GM23338 (cell line): ENCODE results near the gene ACBD4. TPM values are rescaled to one million over a fixed set of nuclear protein-coding genes. Genes with fewer than 3 reads are reported as not detected.

Experiments
- ATAC-seq: fragments of 200-7000 bp; cut with Tn5 transposase; 3 replicates; pipeline ENCODE4 v1.9.1; 2020
- DNase-seq: peaks from one replicate; pipeline ENCODE4 v3.0.0-alpha.2; 2015; ENCODE audit warnings: low spot score
- H2AFZ ChIP-seq: fragments of 200-600 bp; sonication (generic); 2 replicates; pipeline ENCODE4 v1.8.0; 2016; ENCODE audit warnings: antibody characterized with exemption, mild to moderate bottlenecking, moderate library complexity
- H3F3A ChIP-seq: fragments of 200-600 bp; sonication (generic); replicated peaks from 2 replicates; pipeline ENCODE4 v1.8.0; 2017; ENCODE audit warnings: antibody characterized with exemption, mixed run types, low read depth
- H3K27ac ChIP-seq: fragments of 200-600 bp; sonication (generic); 2 replicates; pipeline ENCODE4 v1.6.1; 2016; ENCODE audit warnings: low read depth
- H3K27me3 ChIP-seq: fragments of 200-600 bp; sonication (generic); 2 replicates; pipeline ENCODE4 v1.8.0; 2016; ENCODE audit warnings: mild to moderate bottlenecking, mixed run types, moderate library complexity; ENCODE audit not compliant: insufficient read depth
- H3K36me3 ChIP-seq: fragments of 200-600 bp; sonication (generic); 2 replicates; pipeline ENCODE4 v1.8.0; 2016; ENCODE audit warnings: mild to moderate bottlenecking; ENCODE audit not compliant: insufficient read depth
- H3K4me1 ChIP-seq: fragments of 200-600 bp; sonication (generic); 2 replicates; pipeline ENCODE4 v1.8.0; 2016; ENCODE audit warnings: mild to moderate bottlenecking, moderate library complexity; ENCODE audit not compliant: insufficient read depth
- H3K4me2 ChIP-seq: fragments of 200-600 bp; sonication (generic); 2 replicates; pipeline ENCODE4 v1.7.1; 2017; ENCODE audit warnings: mixed run types
- H3K4me3 ChIP-seq: fragments of 200-600 bp; sonication (generic); 2 replicates; pipeline ENCODE4 v1.6.1; 2016; ENCODE audit warnings: mixed run types
- H3K79me2 ChIP-seq: fragments of 200-600 bp; sonication (generic); replicated peaks from 2 replicates; pipeline ENCODE4 v1.8.0; 2017; ENCODE audit warnings: mild to moderate bottlenecking; ENCODE audit not compliant: insufficient read depth
- H3K9me2 ChIP-seq: fragments of 200-600 bp; sonication (generic); 2 replicates; pipeline ENCODE4 v1.8.0; 2017; ENCODE audit not compliant: insufficient read depth
- H4K20me1 ChIP-seq: fragments of 200-600 bp; sonication (generic); replicated peaks from 2 replicates; pipeline ENCODE4 v1.8.0; 2017; ENCODE audit warnings: mild to moderate bottlenecking; ENCODE audit not compliant: insufficient read depth
- H3K27ac Mint-ChIP-seq: 2 replicates; pipeline ENCODE4 v1.8.0; 2020; ENCODE audit warnings: inconsistent platforms, mild to moderate bottlenecking, moderate library complexity, mixed read lengths
- H3K27me3 Mint-ChIP-seq: 3 replicates; pipeline ENCODE4 v1.8.0; 2022; ENCODE audit warnings: low read depth, mild to moderate bottlenecking, moderate library complexity, mixed read lengths, inconsistent platforms; ENCODE audit not compliant: insufficient read depth, poor library complexity
- H3K36me3 Mint-ChIP-seq: 3 replicates; pipeline ENCODE4 v1.8.0; 2021; ENCODE audit warnings: low read depth, mild to moderate bottlenecking, inconsistent platforms, moderate library complexity, mixed read lengths
- H3K4me1 Mint-ChIP-seq: 3 replicates; pipeline ENCODE4 v1.8.0; 2020; ENCODE audit warnings: mild to moderate bottlenecking, inconsistent platforms, mixed read lengths
- H3K4me3 Mint-ChIP-seq: 3 replicates; pipeline ENCODE4 v1.8.0; 2021; ENCODE audit warnings: moderate library complexity, mild to moderate bottlenecking, inconsistent platforms, mixed read lengths
- H3K9me3 Mint-ChIP-seq: 3 replicates; pipeline ENCODE4 v1.8.0; 2020; ENCODE audit warnings: moderate library complexity, mild to moderate bottlenecking, inconsistent platforms, mixed read lengths
- CREB1 ChIP-seq: fragments of 250-450 bp; sonication (Bioruptor Pico); IDR thresholded peaks from 2 replicates; pipeline ENCODE4 v1.5.0; 2020; ENCODE audit warnings: low read depth, mild to moderate bottlenecking, moderate library complexity
- CTCF ChIP-seq, 2 experiments: fragments of 200-600 bp in 1 of 2; sonication (generic) in 1 of 2; conservative IDR thresholded peaks; 2 replicates each; pipeline versions ENCODE4 v1.5.1 to v1.6.1; 2016 to 2017; ENCODE audit warnings: antibody characterized with exemption in 2 of 2, low read depth in 2 of 2, mild to moderate bottlenecking in 2 of 2, moderate library complexity in 1 of 2
- EZH2 ChIP-seq: fragments of 200-600 bp; sonication (generic); IDR thresholded peaks from one replicate; pipeline ENCODE4 v1.8.0; 2017; ENCODE audit warnings: antibody characterized with exemption, mild to moderate bottlenecking, low read depth; ENCODE audit not compliant: unreplicated experiment
- EZH2phosphoT487 ChIP-seq: fragments of 200-600 bp; sonication (generic); IDR thresholded peaks from one replicate; pipeline ENCODE4 v1.8.1; 2018; ENCODE audit warnings: antibody characterized with exemption; ENCODE audit not compliant: unreplicated experiment
- JUNB ChIP-seq: IDR thresholded peaks from one replicate; pipeline ENCODE4 v1.6.1; 2016; ENCODE audit warnings: antibody characterized with exemption; ENCODE audit not compliant: unreplicated experiment
- NANOG ChIP-seq: IDR thresholded peaks from 2 replicates; pipeline ENCODE4 v1.6.1; 2016; ENCODE audit warnings: antibody characterized with exemption, borderline replicate concordance
- POLR2AphosphoS5 ChIP-seq: IDR thresholded peaks from 2 replicates; pipeline ENCODE4 v1.6.1; 2016; ENCODE audit warnings: antibody characterized with exemption, low read depth
- STAT1 ChIP-seq: IDR thresholded peaks from one replicate; pipeline ENCODE4 v1.6.1; 2016; ENCODE audit warnings: antibody characterized with exemption; ENCODE audit not compliant: unreplicated experiment
- ZNF114 ChIP-seq: fragments of 250-450 bp; sonication (Bioruptor Pico); IDR thresholded peaks from 2 replicates; pipeline ENCODE4 v1.5.0; 2020; ENCODE audit warnings: mild to moderate bottlenecking, moderate library complexity
- ZNF331 ChIP-seq: fragments of 250-450 bp; sonication (Bioruptor Pico); IDR thresholded peaks from 2 replicates; pipeline ENCODE4 v1.5.0; 2020; ENCODE audit warnings: low read depth, mild to moderate bottlenecking, moderate library complexity
- polyA plus RNA-seq: library from polyadenylated mRNA; unstranded; fragments of >200 nt; fragmentation: Nextera tagmentation; extraction: Ambion mirVana; gene quantifications from 2 replicates; pipeline ENCODE4 v1.2.1, GENCODE V29; 2016
- total RNA-seq: library from RNA; depleted of rRNA; stranded (reverse); fragments of >200 nt; shearing (Covaris generic); gene quantifications from 2 replicates; pipeline ENCODE4 v1.2.3, GENCODE V29; 2014
- TF ChIP-seq, protein P1 (sequence below): IDR thresholded peaks from 2 replicates; pipeline ENCODE4 v1.6.1; 2016; ENCODE audit warnings: antibody characterized with exemption
- TF ChIP-seq, protein P2 (sequence below): IDR thresholded peaks from one replicate; pipeline ENCODE4 v1.6.1; 2018; ENCODE audit warnings: antibody characterized with exemption; ENCODE audit not compliant: unreplicated experiment
- TF ChIP-seq, protein P3 (sequence below): fragments of 250-450 bp; sonication (Bioruptor Pico); IDR thresholded peaks from 2 replicates; pipeline ENCODE4 v1.5.0; 2020; ENCODE audit warnings: mild to moderate bottlenecking, moderate library complexity

Gene ACBD4
- total and polyA plus RNA-seq, 2 experiments from 2014 or later, result 4.5 to 6.7 TPM

GRCh38 chr17:45106096-45106495 is 29.4 kb upstream of the ACBD4 start:
- Mint-ChIP-seq H3K4me1 (0 out of 3 replicates have a peak, but pooled peaks cover 2% of the 10 kb centered on the region), H3K27ac (no peak overlapping the region), H3K9me3 (no peaks in the 10 kb centered on the region; the same call in 2 of the 3 replicates), H3K4me3 (no peak overlapping the region), H3K27me3 (peaks cover 13% of the 10 kb centered on the region), H3K36me3 (peaks cover 72% of the 10 kb centered on the region)
- Histone ChIP-seq H4K20me1 (peaks cover 9% of the 10 kb centered on the region), H3K79me2 (no peaks in the 10 kb centered on the region), H3K36me3 (peaks cover 34% of the 10 kb centered on the region), H3K27me3 (no peaks in the 10 kb centered on the region), H3K4me3 (no peak overlapping the region), H2AFZ (no peak overlapping the region), H3K27ac (no peak overlapping the region), H3K9me2 (no peaks in the 10 kb centered on the region), H3K4me2 (no peak overlapping the region), H3K4me1 (no peaks in the 10 kb centered on the region), H3F3A (peaks cover 2% of the 10 kb centered on the region; the same call in 1 of the 2 replicates)
- DNase-seq (no peak), ATAC-seq (no peak)
- TF ChIP-seq, protein P1, sequence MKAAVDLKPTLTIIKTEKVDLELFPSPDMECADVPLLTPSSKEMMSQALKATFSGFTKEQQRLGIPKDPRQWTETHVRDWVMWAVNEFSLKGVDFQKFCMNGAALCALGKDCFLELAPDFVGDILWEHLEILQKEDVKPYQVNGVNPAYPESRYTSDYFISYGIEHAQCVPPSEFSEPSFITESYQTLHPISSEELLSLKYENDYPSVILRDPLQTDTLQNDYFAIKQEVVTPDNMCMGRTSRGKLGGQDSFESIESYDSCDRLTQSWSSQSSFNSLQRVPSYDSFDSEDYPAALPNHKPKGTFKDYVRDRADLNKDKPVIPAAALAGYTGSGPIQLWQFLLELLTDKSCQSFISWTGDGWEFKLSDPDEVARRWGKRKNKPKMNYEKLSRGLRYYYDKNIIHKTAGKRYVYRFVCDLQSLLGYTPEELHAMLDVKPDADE, result no peak
- TF ChIP-seq EZH2phosphoT487 (no peak), JUNB (no peak), CREB1 (CRISPR knock-in tag) (no peak), STAT1 (no peak), POLR2AphosphoS5 (no peak), ZNF331 (CRISPR knock-in tag) (no peak), ZNF114 (CRISPR knock-in tag) (no peak), NANOG (no peak), EZH2 (no peak), CTCF (conservative IDR thresholded peaks at IDR 0.05; ENCODE audit: low read depth in 2 of 2) (no peak)
- TF ChIP-seq, protein P2, sequence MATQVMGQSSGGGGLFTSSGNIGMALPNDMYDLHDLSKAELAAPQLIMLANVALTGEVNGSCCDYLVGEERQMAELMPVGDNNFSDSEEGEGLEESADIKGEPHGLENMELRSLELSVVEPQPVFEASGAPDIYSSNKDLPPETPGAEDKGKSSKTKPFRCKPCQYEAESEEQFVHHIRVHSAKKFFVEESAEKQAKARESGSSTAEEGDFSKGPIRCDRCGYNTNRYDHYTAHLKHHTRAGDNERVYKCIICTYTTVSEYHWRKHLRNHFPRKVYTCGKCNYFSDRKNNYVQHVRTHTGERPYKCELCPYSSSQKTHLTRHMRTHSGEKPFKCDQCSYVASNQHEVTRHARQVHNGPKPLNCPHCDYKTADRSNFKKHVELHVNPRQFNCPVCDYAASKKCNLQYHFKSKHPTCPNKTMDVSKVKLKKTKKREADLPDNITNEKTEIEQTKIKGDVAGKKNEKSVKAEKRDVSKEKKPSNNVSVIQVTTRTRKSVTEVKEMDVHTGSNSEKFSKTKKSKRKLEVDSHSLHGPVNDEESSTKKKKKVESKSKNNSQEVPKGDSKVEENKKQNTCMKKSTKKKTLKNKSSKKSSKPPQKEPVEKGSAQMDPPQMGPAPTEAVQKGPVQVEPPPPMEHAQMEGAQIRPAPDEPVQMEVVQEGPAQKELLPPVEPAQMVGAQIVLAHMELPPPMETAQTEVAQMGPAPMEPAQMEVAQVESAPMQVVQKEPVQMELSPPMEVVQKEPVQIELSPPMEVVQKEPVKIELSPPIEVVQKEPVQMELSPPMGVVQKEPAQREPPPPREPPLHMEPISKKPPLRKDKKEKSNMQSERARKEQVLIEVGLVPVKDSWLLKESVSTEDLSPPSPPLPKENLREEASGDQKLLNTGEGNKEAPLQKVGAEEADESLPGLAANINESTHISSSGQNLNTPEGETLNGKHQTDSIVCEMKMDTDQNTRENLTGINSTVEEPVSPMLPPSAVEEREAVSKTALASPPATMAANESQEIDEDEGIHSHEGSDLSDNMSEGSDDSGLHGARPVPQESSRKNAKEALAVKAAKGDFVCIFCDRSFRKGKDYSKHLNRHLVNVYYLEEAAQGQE, result no peak
- TF ChIP-seq, protein P3, sequence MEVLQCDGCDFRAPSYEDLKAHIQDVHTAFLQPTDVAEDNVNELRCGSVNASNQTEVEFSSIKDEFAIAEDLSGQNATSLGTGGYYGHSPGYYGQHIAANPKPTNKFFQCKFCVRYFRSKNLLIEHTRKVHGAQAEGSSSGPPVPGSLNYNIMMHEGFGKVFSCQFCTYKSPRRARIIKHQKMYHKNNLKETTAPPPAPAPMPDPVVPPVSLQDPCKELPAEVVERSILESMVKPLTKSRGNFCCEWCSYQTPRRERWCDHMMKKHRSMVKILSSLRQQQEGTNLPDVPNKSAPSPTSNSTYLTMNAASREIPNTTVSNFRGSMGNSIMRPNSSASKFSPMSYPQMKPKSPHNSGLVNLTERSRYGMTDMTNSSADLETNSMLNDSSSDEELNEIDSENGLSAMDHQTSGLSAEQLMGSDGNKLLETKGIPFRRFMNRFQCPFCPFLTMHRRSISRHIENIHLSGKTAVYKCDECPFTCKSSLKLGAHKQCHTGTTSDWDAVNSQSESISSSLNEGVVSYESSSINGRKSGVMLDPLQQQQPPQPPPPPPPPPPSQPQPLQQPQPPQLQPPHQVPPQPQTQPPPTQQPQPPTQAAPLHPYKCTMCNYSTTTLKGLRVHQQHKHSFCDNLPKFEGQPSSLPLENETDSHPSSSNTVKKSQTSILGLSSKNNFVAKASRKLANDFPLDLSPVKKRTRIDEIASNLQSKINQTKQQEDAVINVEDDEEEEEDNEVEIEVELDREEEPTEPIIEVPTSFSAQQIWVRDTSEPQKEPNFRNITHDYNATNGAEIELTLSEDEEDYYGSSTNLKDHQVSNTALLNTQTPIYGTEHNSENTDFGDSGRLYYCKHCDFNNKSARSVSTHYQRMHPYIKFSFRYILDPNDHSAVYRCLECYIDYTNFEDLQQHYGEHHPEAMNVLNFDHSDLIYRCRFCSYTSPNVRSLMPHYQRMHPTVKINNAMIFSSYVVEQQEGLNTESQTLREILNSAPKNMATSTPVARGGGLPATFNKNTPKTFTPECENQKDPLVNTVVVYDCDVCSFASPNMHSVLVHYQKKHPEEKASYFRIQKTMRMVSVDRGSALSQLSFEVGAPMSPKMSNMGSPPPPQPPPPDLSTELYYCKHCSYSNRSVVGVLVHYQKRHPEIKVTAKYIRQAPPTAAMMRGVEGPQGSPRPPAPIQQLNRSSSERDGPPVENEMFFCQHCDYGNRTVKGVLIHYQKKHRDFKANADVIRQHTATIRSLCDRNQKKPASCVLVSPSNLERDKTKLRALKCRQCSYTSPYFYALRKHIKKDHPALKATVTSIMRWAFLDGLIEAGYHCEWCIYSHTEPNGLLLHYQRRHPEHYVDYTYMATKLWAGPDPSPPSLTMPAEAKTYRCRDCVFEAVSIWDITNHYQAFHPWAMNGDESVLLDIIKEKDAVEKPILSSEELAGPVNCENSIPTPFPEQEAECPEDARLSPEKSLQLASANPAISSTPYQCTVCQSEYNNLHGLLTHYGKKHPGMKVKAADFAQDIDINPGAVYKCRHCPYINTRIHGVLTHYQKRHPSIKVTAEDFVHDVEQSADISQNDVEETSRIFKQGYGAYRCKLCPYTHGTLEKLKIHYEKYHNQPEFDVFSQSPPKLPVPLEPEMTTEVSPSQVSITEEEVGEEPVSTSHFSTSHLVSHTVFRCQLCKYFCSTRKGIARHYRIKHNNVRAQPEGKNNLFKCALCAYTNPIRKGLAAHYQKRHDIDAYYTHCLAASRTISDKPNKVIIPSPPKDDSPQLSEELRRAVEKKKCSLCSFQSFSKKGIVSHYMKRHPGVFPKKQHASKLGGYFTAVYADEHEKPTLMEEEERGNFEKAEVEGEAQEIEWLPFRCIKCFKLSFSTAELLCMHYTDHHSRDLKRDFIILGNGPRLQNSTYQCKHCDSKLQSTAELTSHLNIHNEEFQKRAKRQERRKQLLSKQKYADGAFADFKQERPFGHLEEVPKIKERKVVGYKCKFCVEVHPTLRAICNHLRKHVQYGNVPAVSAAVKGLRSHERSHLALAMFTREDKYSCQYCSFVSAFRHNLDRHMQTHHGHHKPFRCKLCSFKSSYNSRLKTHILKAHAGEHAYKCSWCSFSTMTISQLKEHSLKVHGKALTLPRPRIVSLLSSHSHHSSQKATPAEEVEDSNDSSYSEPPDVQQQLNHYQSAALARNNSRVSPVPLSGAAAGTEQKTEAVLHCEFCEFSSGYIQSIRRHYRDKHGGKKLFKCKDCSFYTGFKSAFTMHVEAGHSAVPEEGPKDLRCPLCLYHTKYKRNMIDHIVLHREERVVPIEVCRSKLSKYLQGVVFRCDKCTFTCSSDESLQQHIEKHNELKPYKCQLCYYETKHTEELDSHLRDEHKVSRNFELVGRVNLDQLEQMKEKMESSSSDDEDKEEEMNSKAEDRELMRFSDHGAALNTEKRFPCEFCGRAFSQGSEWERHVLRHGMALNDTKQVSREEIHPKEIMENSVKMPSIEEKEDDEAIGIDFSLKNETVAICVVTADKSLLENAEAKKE, result no peak
